MG63 (cell line): ENCODE measurements around the gene TAGLN. TPM values are rescaled to one million over a fixed set of nuclear protein-coding genes. Genes with fewer than 3 reads are reported as not detected.
"Not testable (repeated sequence)": the region's sequence is repeated elsewhere in the genome, so short reads cannot be mapped to it uniquely, and the experiment has no call there.

ENCODE experiments used
- DNase-seq: peaks from one replicate; pipeline ENCODE4 v3.0.0-alpha.2; 2020
- H3K27me3 ChIP-seq: fragments of 250-450 bp; sonication (Bioruptor Pico); 2 replicates; pipeline ENCODE4 v1.5.1; 2020; ENCODE audit warnings: mild to moderate bottlenecking, moderate library complexity
- H3K36me3 ChIP-seq: fragments of 250-450 bp; sonication (Bioruptor Pico); 2 replicates; pipeline ENCODE4 v1.5.1; 2020; ENCODE audit warnings: mild to moderate bottlenecking, moderate library complexity
- H3K4me3 ChIP-seq: fragments of 250-450 bp; sonication (Bioruptor Pico); 2 replicates; pipeline ENCODE4 v1.5.1; 2020; ENCODE audit warnings: mild to moderate bottlenecking, moderate library complexity
- H3K9me3 ChIP-seq: fragments of 250-450 bp; sonication (Bioruptor Pico); 2 replicates; pipeline ENCODE4 v1.5.1; 2020; ENCODE audit warnings: mild to moderate bottlenecking, moderate library complexity
- total RNA-seq: library from RNA; depleted of rRNA; stranded (reverse); fragments of >200 nt; shearing (Covaris generic); gene quantifications from 2 replicates; pipeline ENCODE4 v1.2.3, GENCODE V29; 2014; ENCODE audit warnings: low replicate concordance

TAGLN gene
- total RNA-seq, 1 experiment from 2014 or later: 0.92 TPM

DNA sequence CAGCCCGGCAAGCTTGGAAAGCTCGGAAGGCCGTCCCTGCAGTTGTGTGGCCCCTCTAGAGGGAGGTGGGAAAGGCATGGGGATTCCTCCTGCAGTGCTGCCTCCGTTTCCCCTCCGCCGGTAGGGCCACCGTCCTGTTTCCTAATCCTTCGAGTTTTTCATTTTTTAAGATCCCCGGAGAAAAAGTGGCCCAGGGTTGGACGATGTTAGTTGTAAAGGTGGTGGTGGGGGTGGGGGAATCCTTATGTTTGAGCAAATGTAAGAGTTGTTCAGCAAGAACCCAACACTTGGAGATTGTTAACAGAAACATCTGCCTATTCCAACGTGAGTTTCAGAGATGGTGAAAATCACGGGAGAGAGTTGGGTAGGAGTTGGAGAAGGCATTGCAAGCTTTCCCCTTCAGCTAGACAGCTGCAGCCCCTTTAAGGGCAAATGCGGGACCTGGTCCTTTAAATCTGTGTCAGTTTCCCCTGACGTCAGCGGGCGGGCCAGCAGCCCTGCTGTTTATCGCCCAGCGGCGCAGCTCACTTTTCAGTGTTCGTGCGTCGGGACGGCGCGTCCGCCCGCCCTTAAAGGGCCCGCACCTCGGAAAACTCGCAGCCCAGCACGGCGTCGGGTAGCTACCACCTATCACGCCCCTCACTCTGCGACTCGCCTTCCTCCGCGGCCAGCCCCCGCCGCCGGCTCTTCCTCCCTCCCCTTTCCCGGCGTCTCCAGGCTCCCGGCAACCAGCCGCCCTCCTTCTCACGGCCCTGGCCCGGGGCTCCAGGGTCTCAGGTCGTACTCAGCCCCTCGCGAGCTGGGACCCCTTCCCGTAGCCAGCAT lies 20.7 kb upstream of the TAGLN start, which contains the start of gene SIDT2:
Gene SIDT2, plus strand, starts transcription at position 534 of the 825 bp plus-strand sequence. CDS start 521 bp downstream, outside the sequence.
- H3K36me3 ChIP-seq: 0 out of 2 replicates have a peak, but pooled peaks cover 2% of the 10 kb centered on the region
- H3K27me3 ChIP-seq: no peaks in the 10 kb centered on the region
- H3K4me3 ChIP-seq: peak within 1 kb of the TSS; percentile 66
- DNase-seq: peak; percentile 90
- H3K9me3 ChIP-seq: no peaks in the 10 kb centered on the region

DNA sequence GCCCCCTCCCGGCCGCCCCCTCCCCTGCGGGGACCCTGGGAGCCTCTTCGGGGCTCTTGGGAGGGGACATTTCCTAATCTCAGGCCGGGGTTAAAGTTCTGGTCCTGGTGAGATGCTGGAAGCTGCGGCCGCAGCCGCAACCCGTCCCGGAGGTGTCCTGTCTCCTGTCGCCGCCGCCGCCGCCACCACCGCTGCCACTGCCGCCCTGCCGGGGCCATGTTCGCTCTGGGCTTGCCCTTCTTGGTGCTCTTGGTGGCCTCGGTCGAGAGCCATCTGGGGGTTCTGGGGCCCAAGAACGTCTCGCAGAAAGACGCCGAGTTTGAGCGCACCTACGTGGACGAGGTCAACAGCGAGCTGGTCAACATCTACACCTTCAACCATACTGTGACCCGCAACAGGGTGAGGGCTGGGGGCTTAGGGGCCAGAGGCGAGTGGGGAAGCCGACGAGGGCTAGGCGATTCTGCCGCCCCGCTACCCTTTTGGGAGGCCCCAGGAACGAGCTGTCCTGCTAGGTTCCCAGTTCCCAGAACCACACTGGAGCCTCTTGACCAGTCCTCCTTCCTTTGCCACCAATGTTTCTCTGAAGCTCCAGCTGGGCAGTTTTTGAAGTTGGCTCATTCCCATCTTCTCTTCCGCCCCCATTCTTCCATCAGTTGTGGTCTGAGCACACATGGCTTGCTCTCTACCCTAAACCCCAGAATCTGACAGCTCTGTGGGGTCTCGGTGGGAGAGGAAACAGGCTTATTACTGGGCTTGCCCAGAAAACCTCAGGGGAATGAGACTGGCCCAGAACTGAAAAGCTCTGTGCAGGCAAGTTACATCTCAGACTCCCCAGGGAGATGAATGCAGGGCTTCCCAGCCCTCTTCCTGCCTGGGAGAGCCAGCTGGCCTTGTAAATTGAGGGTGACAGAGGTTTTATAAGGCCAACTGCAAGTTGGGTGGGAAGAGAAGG lies 19.8 kb upstream of the TAGLN start:
- no peaks in the 10 kb centered on the region for H3K9me3 ChIP-seq
- H3K27me3 ChIP-seq: no peaks in the 10 kb centered on the region
- H3K36me3 ChIP-seq: no peaks in the 10 kb centered on the region
- H3K4me3 ChIP-seq: peak overlapping the region; percentile 66
- DNase-seq: peak; percentile 20

DNA sequence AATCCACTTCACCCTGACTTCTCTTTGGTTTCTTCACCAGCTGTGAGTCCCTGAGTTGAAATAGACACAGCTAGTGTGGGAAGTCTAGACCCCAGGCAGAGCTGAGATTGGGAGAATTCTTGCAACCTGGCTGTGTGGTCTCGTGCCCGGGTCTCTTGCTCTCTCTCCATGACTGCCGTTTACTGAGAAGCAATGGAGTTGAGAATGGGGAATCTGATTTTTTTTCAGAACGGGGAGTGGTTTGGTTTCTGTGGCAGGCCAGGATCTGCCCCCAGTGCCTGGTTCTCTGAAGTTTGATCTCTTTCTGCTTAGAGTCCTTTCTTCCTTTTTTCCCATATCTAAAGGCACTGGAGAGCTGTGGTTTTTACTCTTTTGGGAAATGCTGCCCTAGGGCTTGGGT lies 19.1 kb upstream of the TAGLN start:
- Histone ChIP-seq H3K27me3 (no peaks in the 10 kb centered on the region), H3K36me3 (no peaks in the 10 kb centered on the region), H3K4me3 (peak overlapping the region; percentile 66; the same call in 1 of the 2 replicates), H3K9me3 (no peaks in the 10 kb centered on the region)
- DNase-seq: no peak

DNA sequence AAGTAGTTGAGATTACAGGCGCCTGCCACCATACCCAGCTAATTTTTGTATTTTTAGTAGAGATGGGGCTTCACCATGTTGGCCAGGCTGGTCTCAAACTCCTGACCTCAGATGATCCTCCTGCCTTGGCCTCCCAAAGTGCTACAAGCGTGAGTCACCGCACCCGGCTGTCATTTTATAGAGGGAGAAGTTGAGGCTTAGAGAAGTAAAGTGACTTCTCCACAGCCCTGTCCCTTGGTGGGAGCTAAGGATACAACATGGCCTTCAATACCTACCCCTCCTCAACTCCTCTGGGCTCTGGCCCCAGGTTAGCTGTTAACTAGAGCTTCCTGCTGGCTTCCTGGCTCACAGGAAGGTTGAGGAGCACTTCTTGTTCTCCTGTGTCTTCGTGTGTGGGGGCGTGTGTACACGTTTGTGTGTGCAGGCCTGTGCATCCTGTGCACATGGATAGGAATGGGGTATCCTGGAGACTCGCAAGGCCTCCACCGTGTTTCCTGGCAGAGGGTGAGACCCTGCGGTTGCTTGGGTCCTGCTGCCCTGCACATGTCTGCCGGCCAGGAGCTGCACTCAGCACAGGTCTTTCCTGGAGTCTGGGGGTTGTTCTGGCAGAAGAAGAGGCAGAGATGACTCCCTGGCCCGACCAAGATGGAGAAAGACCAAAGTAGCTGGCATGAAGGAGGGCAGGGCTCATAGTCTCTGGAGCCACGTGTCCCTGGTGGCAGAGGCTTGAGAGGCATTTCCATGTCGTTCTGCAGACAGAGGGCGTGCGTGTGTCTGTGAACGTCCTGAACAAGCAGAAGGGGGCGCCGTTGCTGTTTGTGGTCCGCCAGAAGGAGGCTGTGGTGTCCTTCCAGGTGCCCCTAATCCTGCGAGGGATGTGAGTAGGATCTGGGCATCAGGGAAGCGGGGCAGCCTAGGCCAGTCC lies 18.2 kb upstream of the TAGLN start:
- H3K36me3 ChIP-seq: no peaks in the 10 kb centered on the region
- peak; percentile 21 for DNase-seq
- no peak overlapping the region for H3K4me3 ChIP-seq

DNA sequence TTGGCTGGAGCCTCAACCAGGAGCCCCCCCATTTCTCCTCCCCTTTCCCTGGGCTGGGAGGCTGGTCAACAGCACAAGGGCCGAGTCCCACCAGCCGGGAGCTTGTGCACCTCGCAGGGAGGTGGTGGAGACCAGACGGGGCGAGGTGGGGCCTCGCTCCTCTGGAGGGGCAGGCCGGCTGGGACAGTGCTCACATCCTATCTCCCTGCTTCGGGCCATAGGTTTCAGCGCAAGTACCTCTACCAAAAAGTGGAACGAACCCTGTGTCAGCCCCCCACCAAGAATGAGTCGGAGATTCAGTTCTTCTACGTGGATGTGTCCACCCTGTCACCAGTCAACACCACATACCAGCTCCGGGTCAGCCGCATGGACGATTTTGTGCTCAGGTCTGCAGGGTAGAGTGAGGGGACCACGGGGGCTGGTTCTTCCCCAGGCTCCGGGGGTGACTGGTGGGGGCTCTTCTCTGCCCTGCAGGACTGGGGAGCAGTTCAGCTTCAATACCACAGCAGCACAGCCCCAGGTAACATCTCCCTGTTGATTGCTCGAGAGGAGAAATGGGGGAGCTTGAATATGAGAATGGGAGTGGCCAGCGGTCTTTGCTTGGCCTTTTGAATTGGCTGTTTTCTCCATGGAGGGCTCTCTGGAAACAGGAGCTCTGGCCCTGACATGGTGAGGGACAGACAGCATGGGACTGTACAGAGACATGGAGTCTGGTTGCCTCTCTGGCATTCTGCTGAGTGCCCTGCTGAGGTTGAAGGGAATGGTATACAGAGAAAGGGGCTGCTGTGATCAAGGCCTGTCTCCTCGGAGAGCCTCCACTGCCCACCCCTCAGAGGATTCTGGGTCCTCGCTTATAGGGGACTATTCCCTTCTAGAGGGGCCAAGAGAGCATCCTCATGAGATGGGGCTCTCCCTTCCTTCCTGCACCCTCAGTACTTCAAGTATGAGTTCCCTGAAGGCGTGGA lies 17.3 kb upstream of the TAGLN start:
- Histone ChIP-seq H3K27me3 (no peaks in the 10 kb centered on the region), H3K9me3 (no peaks in the 10 kb centered on the region), H3K4me3 (no peak overlapping the region), H3K36me3 (no peaks in the 10 kb centered on the region)
- DNase-seq: no peak

More for the DNA sequence above, 18.2 kb upstream of the TAGLN start:
- no peaks in the 10 kb centered on the region for H3K27me3 ChIP-seq
- H3K9me3 ChIP-seq: no peaks in the 10 kb centered on the region

DNA sequence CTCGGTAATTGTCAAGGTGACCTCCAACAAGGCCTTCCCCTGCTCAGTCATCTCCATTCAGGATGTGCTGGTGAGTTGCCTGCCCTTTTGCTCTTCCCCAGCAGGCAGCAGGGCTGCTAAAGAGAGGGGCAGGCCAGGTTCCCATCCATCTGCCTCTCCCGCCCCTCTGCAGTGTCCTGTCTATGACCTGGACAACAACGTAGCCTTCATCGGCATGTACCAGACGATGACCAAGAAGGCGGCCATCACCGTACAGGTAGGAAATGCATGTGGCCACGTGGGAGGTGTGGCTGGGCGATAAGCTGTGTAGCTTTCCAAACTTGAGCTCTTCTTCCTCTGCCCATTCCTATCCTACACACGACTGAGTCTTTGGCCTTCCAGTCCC lies 16.6 kb upstream of the TAGLN start:
- DNase-seq: no peak
- Histone ChIP-seq H3K9me3 (no peaks in the 10 kb centered on the region), H3K4me3 (no peak overlapping the region), H3K36me3 (no peaks in the 10 kb centered on the region), H3K27me3 (no peaks in the 10 kb centered on the region)

DNA sequence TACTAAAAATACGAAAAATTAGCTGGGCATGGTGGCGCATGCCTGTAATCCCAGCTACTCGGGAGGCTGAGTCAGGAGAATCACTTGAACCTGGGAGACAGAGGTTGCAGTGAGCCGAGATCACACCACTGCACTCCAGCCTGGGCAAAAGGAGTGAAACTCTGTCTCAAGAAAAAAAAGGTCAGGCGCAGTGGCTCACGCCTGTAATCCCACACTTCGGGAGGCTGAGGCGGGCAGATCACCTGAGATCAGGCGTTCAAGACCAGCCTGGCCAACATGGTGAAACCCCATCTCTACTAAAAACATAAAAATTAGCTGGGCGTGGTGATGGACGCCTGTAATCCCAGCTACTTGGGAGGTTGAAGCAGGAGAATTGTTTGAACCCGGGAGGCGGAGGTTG lies 16.0 kb upstream of the TAGLN start:
- H3K36me3 ChIP-seq, H3K4me3 ChIP-seq, H3K27me3 ChIP-seq, H3K9me3 ChIP-seq, DNase-seq: not testable (repeated sequence)

DNA sequence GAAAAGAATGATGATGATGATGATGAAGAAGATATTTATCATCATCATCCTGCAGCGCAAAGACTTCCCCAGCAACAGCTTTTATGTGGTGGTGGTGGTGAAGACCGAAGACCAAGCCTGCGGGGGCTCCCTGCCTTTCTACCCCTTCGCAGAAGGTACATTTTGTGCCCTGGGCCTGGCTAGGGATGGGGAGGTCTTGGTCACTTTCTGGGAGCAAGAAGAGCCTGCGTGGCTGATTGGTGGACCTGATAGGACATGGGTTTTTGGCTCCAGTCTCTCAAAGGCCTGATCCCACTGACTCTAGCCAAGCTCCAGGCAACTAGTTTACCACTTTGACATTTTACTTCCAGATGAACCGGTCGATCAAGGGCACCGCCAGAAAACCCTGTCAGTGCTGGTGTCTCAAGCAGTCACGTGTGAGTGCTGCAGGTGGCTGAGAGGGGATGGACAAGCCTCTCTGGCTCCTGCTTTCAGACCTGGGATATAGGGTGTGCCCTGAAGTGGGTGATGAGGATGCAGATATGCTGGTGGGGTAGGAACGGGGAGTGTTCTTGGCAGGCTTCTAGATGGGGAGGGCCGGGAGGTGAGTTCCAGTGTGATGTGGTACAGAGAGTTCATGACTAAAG lies 15.3 kb upstream of the TAGLN start:
- H3K4me3 ChIP-seq: no peak overlapping the region
- DNase-seq: no peak
- H3K36me3 ChIP-seq: no peaks in the 10 kb centered on the region
- no peaks in the 10 kb centered on the region for H3K27me3 ChIP-seq
- no peaks in the 10 kb centered on the region for H3K9me3 ChIP-seq

DNA sequence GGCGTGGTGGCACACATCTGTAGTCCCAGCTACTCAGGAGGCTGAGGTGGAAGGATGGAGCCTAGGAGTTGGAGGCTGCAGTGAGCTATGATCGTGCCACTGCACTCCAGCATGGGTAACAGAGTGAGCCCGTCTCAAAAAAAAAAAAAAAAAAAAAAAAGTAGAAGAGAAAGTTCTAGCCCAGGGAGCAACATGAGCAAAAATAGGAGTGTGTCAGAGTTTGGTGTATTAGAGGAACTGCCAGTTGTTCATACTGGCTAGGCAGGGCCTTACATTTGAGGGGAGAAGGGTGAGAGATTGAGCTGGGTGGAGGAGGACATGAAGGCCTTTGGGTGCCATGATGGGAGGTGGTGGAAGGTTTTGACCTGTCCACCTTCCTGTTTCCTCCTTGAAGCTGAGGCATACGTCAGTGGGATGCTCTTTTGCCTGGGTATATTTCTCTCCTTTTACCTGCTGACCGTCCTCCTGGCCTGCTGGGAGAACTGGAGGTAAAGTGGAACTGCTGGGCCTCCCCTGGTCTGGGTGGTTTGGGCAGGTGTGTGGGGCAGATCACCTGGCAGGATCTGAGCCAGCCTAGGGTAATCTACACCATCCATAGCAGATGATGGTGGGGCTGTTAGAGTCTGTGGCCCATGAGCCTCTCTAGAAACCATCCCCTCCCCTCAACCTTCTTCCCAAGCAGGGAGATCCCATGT lies 13.3 kb upstream of the TAGLN start:
- no peak for DNase-seq
- no peak overlapping the region for H3K4me3 ChIP-seq
- H3K27me3 ChIP-seq: no peaks in the 10 kb centered on the region
- H3K36me3 ChIP-seq: no peaks in the 10 kb centered on the region
- no peaks in the 10 kb centered on the region for H3K9me3 ChIP-seq

DNA sequence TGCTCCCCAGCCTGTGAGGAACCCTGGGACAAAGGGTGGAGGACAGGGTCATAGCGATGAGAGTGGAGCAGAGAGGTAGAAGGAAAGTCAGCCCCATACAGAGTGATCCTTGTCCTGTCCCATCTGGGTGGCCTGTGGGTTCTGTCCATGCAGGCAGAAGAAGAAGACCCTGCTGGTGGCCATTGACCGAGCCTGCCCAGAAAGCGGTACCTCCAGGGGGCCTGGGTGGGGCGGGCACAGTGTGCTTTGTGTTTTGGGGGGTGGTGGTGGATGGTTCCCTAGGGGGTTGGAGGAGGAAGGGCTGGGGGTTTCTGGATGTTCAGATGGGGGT lies 12.8 kb upstream of the TAGLN start:
- H3K4me3 ChIP-seq: no peak overlapping the region
- H3K27me3 ChIP-seq: no peaks in the 10 kb centered on the region
- no peaks in the 10 kb centered on the region for H3K36me3 ChIP-seq
- no peaks in the 10 kb centered on the region for H3K9me3 ChIP-seq
- DNase-seq: no peak

DNA sequence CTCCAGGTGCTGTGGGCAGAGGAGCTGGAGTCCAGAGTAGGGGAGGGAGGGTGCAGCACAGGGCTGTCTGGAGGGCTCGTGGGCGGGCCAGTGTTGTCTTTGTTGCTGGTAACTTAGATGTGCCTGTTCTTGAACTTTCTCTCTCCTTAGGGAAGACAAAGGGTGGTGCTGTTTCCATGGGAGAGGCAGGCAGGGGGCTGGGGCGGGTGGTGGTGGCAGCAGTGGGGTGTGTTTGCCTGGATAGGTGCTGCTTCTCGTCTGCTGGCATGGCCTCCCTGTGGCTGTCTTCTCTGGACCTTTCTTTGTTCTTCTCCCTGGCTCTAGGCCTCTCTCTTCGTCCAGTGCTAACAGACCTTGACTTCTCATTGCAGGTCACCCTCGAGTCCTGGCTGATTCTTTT lies 12.2 kb upstream of the TAGLN start:
- H3K9me3 ChIP-seq: no peaks in the 10 kb centered on the region
- H3K36me3 ChIP-seq: no peaks in the 10 kb centered on the region
- DNase-seq: no peak
- no peaks in the 10 kb centered on the region for H3K27me3 ChIP-seq
- no peak overlapping the region for H3K4me3 ChIP-seq

DNA sequence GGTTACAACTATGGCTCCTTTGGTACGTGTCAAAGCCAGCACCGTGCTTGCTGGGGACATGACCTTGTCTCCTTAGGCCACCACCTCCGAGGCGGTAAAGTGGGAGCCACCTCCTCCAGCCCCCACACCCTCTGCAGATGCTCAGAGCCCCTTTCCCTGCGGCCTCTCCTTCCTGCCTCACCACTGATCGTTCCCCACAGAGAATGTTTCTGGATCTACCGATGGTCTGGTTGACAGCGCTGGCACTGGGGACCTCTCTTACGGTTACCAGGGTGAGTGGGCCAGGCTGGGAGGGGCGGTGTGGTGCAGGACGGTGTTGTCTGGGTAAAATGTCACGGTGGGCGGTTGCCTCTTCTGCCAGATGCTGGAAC lies 11.8 kb upstream of the TAGLN start:
- no peaks in the 10 kb centered on the region for H3K27me3 ChIP-seq
- H3K9me3 ChIP-seq: no peaks in the 10 kb centered on the region
- DNase-seq: no peak
- no peaks in the 10 kb centered on the region for H3K36me3 ChIP-seq
- H3K4me3 ChIP-seq: no peak overlapping the region

DNA sequence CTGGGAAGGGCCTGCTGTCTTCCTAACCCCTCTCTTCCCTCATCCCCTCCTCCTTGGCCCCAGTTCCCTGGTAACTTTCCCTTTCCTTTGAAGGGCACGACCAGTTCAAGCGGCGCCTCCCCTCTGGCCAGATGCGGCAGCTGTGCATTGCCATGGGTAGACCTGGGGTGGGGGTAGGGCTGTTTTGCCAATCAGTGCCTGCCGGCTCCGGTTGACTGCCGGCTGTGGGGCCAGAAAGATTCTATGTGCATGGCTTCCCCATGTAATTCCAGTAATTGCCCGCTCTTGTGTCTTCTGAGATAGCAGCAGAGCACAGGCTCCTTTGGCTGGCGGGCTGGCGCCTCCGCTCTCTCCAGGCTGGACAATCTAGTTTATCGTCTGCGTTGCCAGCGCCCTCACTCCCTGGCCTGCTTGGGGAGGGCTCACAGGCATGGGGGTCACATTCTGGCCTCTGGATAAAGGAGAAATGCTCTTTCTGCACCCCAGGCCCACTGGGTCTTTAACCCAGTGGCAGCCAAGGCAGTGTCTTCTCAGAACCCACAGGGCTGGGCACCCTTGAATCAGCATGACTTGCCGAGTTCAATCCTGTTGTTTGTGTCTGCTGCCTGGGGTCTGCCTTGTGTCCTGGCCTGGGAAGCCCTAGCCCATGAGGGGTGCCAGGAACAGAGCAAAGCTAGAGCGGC lies 11.2 kb upstream of the TAGLN start:
- Histone ChIP-seq H3K27me3 (no peaks in the 10 kb centered on the region), H3K4me3 (no peak overlapping the region), H3K9me3 (no peaks in the 10 kb centered on the region), H3K36me3 (no peaks in the 10 kb centered on the region; the same call in 1 of the 2 replicates)
- no peak for DNase-seq

DNA sequence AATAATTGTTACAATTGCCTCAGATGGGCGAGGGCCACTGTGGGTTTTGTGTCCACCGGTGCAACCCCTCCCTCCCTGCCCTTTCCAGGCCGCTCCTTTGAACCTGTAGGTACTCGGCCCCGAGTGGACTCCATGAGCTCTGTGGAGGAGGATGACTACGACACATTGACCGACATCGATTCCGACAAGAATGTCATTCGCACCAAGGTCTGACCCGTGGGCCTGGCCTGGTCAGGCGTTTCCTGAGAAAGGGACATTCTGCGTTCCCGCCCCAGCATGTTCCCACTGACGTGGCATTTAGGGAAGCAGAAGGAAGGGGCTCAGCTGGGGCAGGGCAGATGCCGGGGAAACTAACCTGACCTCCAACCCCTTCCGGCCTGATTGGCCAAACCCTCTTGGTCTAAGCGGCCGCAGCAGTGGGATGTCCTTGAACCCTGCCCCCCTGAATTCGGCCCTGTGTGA lies 10.5 kb upstream of the TAGLN start:
- Histone ChIP-seq H3K27me3 (no peaks in the 10 kb centered on the region), H3K36me3 (no peaks in the 10 kb centered on the region; the same call in 1 of the 2 replicates), H3K4me3 (no peak overlapping the region), H3K9me3 (no peaks in the 10 kb centered on the region)
- no peak for DNase-seq
